GM18508 (cell line): Measurements from ENCODE around the gene RSPH10B2.
"Not testable (repeated sequence)": the region's sequence is repeated elsewhere in the genome, so short reads cannot be mapped to it uniquely, and the experiment has no call there.

Experiments
- ATAC-seq: cut with Tn5 transposase; IDR thresholded peaks from one replicate; pipeline ENCODE4 v1.9.1; 2021; ENCODE audit warnings: moderate number of reproducible peaks; ENCODE audit not compliant: insufficient read depth, unreplicated experiment

The RSPH10B2 gene

GRCh38 chr7:6753964-6754363 is at the start of gene RSPH10B2:
Gene RSPH10B2 (plus strand): TSS chr7:6754103. CDS start chr7:6757678, 3,575 bp downstream.
- not testable (repeated sequence) for ATAC-seq

- ATAC-seq = no peak
These were observed 47.8 kb upstream of the RSPH10B2 start for GRCh38 chr7:6705959-6706665.

DNA sequence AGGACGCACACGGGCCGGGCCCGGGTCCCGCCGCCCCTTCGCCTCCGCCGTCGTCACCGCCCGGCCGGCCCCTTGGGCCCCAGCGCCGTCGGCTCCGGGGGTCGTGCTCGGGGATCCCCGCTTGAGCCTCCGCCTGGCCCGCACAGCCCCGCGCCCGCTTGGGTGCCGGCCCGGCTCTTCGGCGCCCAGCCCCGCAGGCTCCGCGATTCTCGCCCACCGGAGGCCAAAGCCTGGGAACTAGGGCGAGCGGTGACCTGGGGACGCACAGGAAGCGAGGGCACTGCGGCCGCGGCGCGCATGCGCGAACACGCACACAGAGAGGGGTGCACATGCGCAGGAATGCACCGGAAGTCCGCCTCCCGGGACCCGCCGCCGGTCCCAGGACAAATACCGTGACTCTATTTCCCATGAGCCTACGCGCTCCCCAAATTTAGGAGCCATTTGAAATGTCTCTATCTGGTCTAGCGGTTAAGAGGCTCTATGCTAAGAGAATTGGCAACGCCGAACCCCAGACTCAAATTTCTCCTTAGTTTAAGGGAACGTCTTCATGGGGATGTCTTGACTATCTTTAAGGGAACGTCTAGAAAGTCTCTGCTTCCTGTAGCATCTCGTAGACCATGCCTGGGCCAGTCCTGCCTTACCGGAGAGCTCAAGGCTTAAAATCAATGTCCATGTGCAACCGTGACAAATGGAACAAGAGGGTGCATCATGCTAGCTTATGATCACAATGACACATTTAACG is 47.1 kb upstream of the RSPH10B2 start, which contains the start of gene ZNF12:
ZNF12 (minus strand) TSS at position 282 of the 742 bp plus-strand sequence. CDS start 1,774 bp downstream, outside the sequence.
- ATAC-seq = peak; percentile 69

DNA sequence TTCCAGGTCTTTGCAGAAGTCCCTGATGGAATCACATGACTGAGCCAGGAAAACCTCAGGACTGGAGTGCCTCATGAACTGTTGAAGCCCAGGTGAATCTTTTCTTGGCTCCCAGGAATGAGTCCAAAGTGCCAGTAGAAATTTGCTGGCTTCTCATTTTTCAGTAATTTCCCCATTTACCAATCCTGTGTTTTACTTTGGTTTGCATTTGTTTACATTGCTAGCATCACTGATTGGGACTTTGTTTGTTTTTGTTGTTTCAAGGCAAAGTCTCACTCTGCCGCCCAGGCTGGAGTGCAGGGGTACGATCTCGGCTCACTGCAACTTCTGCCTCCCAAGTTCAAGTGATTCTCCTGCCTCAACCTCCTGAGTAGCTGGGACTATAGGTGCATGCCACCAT is 45.6 kb upstream of the RSPH10B2 start:
- no peak for ATAC-seq

DNA sequence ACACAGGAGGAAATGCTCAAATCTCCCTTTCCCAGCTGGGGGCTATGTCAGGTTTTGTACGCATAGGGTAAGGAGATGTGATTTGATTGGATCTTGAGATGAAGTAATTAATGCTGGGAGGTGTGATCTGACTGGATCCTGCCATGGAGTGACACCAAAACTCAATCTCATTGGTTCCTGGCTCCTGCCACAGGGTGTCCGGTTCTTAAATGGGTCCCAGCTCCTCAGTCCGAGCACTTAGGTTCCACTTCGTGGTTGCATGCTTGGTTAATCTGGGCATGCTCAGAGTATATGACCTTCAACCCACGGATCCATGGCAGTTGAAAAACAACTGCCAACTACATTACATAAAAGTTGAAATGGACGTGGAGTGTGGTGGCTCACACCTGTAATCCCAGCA is 44.1 kb upstream of the RSPH10B2 start:
- ATAC-seq = no peak

DNA sequence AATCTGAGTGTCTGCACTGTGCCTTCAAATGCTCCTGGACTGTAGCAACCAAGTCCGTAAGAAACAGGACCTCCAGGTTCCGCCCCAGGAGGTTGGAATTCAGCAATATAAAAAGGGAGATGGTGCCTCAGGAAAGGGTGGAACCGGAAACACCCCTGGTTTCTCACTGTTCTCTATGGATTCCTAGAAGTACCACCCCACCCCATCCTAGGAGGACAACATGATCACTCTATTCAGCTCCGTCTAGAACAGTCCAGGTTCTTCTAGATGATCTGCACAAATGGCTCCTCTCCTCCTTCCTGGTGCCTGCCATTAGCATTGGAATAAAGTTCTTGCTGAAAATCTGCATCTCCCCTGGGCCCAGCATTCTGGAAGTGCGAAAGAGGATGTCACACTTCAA is 39.5 kb upstream of the RSPH10B2 start:
- no peak for ATAC-seq

GRCh38 chr7:6715898-6716297 is 38.0 kb upstream of the RSPH10B2 start:
- ATAC-seq = not testable (repeated sequence)

- no peak for ATAC-seq
These were observed 35.8 kb upstream of the RSPH10B2 start for GRCh38 chr7:6718124-6718523.

DNA sequence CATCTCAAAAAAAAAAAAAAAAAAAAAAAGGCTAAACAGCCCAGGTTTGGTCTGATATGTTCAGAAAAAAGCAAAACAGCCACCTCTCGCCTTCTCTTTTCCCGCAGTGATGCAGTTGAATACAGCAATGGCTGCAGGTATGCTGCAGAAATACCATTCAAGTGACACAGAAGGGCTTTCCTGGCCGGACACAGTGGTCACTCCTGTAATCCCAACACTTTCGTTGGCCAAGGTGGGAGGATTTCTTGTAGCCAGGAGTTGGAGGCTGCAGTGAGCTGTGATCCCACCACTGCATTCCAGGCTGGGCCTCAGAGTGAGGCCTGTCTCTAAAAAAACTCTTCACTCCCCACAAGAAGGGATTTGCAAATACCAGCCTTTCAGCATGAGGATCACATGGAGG is 29.6 kb upstream of the RSPH10B2 start:
- ATAC-seq = not testable (repeated sequence)

DNA sequence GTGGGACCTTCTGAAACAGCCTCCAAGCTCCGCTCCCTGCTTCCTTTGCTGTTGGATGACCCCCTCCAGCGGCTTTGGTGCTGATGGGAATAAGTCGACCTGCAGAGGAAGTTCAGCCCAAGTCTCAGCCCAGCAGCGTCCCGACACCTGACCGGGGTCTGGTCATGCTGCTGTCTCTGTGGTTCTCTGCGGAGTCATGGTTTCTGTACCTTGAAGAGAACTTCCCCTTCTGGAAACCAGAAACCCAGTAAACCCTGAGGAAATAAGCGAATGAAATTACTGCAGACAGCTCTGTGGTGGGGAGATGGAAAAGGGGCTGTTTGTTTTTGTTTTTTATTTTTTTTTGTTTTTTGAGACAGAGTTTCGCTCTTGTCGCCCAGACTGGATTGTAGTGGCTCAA is 28.9 kb upstream of the RSPH10B2 start:
- ATAC-seq = no peak

- ATAC-seq = not testable (repeated sequence)
These were observed 27.6 kb upstream of the RSPH10B2 start for GRCh38 chr7:6726341-6726740.

DNA sequence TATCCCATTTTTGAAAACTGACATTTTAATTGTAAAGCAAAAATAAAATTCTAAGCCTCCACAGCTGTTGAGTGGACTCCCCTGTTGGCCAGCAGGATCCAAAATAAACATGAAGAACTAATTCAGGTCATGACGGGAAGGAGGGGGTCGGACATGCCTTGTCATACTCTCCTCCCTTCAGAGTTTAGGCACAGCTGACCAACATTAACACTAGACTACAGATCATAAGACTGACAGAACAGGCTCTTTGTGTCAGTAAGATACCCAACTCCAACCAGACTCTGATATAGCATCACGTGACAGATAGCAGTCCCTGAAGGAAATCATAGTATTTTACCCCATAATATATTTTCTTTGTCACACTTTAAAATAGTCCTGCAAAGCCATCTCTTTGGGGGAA is 26.2 kb upstream of the RSPH10B2 start:
- no peak for ATAC-seq

GRCh38 chr7:6728893-6729491 is 24.9 kb upstream of the RSPH10B2 start:
- not testable (repeated sequence) for ATAC-seq

GRCh38 chr7:6729492-6730342 is 24.2 kb upstream of the RSPH10B2 start:
- ATAC-seq = peak; percentile 81

GRCh38 chr7:6730343-6730633 is 23.6 kb upstream of the RSPH10B2 start:
- ATAC-seq = no peak

DNA sequence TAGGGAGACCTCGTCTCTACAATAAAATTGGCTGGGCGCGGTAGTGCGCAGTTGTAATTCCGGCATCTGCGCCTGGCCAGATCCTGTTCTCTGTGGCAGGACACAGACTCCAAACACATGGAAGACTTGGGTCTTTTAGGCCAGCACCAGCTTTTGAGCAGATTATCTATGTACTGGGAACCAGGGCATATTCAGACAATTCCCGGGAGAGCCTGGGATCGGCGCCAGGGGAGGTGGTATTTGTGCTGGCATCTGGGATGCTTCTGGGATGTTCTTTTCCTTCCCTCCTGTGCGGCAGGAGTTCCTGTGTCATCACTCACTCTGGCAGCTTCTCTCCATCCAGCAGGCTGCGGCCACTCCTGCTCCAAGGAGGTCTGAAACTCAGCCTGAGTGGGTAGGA is 15.5 kb upstream of the RSPH10B2 start:
- not testable (repeated sequence) for ATAC-seq

DNA sequence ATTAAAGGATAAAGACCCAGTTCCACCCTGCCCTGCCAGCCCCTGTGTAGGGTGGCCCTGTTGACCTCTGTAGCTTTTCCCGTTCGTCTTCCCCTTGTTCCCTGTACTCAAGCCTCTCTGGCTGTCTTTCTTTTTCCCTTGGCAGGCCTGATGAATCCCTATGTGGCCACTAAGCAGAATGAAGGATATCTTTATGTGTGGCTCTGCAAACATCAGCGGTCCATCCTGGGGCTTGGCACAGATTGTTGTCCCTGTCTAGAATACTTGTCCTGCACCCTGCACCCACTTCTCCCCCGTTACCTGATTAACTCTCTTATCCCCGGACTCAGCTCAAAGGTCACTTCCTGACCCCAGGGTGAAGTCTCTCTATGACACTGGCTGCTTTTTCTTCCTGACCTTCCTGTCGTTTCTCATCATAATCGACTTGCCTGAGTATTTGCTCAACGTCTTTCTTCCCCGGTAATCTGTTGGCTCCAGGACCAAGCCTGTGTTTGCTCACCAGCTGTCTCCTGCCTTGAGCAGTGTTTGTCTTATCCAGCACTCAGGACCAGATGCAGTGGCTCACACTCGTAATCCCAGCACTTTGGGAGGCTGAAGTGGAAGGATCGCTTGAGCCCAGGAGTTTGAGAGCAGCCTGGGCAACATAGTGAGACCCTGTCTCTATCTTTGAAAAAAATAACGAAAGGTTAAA is 9.3 kb upstream of the RSPH10B2 start:
- not testable (repeated sequence) for ATAC-seq

GRCh38 chr7:6749335-6749734 is 4.6 kb upstream of the RSPH10B2 start:
- ATAC-seq = not testable (repeated sequence)

- not testable (repeated sequence) for ATAC-seq
These were observed 3.7 kb upstream of the RSPH10B2 start for GRCh38 chr7:6750173-6750572.

- ATAC-seq = not testable (repeated sequence)
These were observed 7.3 kb downstream of the RSPH10B2 start for GRCh38 chr7:6761186-6761585.
